Hepatocyte (in vitro differentiated cells): Measurements from ENCODE around the gene LDLRAD4.

Experiments
- EZH2 ChIP-seq: fragments of 200-600 bp; sonication (generic); IDR thresholded peaks from 2 replicates; pipeline ENCODE4 v1.6.1; 2016; ENCODE audit warnings: antibody characterized with exemption, mild to moderate bottlenecking, borderline replicate concordance
- TF ChIP-seq, protein P1 (sequence below): fragments of 200-600 bp; sonication (generic); IDR thresholded peaks from 2 replicates; pipeline ENCODE4 v1.5.1; 2016; ENCODE audit warnings: antibody characterized with exemption, mild to moderate bottlenecking; ENCODE audit not compliant: poor library complexity

DNA sequence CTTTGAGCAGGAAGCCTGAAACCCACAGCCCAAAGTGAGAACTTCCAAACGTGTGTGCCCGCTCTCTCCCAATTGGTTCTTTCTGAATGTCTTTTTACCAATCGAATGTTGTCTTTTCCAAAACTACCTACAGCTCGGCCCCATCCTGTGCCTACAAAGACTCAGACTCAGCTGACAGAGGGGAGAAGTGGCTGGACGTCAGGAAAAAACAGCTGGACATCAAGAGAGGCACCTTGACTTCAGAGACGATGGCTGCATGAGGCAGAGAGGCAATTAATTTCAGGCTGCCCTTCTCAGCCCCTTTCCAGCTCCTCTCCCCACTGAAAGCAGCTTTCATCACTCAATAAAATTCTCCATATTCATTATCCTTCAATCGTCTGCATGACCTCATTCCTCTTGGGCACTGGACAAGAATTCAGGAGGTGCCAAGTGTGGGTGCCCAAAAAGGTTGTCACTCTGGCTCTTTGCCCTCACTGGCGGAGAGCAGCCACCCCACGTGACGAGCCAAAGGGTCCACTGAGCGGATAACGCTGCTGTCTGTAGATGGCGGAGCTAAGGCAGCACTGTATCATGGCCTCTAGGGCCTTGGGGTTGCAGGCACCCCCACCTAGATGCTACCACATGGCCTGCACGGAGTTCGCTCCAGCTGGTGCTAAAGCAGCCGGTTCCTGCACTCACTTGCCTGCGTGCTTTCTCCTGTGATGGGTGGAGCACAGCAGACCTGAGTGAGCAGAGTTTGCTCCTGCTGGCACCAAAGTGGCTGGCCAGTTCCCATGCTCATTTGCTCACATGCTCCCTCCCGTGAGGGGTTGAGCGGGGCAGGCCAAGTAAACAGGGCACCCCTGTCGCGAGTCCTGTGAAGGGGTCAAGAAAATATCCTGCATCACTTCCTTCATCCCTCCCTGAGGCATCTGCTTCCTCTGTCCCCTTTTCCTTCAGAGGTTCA lies 469.9 kb downstream of the LDLRAD4 start:
- TF ChIP-seq, protein P1, sequence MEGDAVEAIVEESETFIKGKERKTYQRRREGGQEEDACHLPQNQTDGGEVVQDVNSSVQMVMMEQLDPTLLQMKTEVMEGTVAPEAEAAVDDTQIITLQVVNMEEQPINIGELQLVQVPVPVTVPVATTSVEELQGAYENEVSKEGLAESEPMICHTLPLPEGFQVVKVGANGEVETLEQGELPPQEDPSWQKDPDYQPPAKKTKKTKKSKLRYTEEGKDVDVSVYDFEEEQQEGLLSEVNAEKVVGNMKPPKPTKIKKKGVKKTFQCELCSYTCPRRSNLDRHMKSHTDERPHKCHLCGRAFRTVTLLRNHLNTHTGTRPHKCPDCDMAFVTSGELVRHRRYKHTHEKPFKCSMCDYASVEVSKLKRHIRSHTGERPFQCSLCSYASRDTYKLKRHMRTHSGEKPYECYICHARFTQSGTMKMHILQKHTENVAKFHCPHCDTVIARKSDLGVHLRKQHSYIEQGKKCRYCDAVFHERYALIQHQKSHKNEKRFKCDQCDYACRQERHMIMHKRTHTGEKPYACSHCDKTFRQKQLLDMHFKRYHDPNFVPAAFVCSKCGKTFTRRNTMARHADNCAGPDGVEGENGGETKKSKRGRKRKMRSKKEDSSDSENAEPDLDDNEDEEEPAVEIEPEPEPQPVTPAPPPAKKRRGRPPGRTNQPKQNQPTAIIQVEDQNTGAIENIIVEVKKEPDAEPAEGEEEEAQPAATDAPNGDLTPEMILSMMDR, result no peak
- TF ChIP-seq EZH2, result no peak
